Measurements from ENCODE around the gene FBXO17.
A peak's percentile ranks its signal among the peaks of the same experiment; 100 is the strongest.

The FBXO17 gene

GRCh38 chr19:38899447-38900201 is 75.9 kb downstream of the FBXO17 start, which contains the start of the genes NFKBIB and SIRT2:
Gene NFKBIB, plus strand, starts transcription at chr19:38899969. Its CDS starts 64 bp downstream, at chr19:38900033.
Gene SIRT2, minus strand, starts transcription at chr19:38899618. Its CDS starts 97 bp downstream, at chr19:38899521.
- peak; percentile 100 for DNase-seq (ENCODE audit: low read depth)
- TF ChIP-seq CTCF (IDR thresholded peaks at IDR 0.05; ENCODE audit: insufficient read depth, low read depth, low read length, missing control alignments): no peak
- H3K4me3 ChIP-seq (ENCODE audit: low read length): peak within 1 kb of the TSS; percentile 95

GRCh38 chr19:38898788-38899446 is 76.6 kb downstream of the FBXO17 start:
- peak overlapping the region; percentile 95 for H3K4me3 ChIP-seq (ENCODE audit: low read length)
- TF ChIP-seq CTCF (IDR thresholded peaks at IDR 0.05; ENCODE audit: insufficient read depth, low read depth, low read length, missing control alignments): no peak
- DNase-seq (ENCODE audit: low read depth): peak; percentile 19

- no peak for DNase-seq (ENCODE audit: low read depth)
- no peak for TF ChIP-seq CTCF (IDR thresholded peaks at IDR 0.05; ENCODE audit: insufficient read depth, low read depth, low read length, missing control alignments)
- no peak overlapping the region for H3K4me3 ChIP-seq (ENCODE audit: low read length)
Observed at GRCh38 chr19:38894968-38895367, 80.6 kb downstream of the FBXO17 start.

GRCh38 chr19:38893341-38893771 is 82.2 kb downstream of the FBXO17 start:
- no peak for TF ChIP-seq CTCF (IDR thresholded peaks at IDR 0.05; ENCODE audit: insufficient read depth, low read depth, low read length, missing control alignments)
- no peak overlapping the region for H3K4me3 ChIP-seq (ENCODE audit: low read length)
- DNase-seq (ENCODE audit: low read depth): no peak

GRCh38 chr19:38892841-38893240 is 82.7 kb downstream of the FBXO17 start:
- DNase-seq (ENCODE audit: low read depth): no peak
- H3K4me3 ChIP-seq (ENCODE audit: low read length): no peak overlapping the region
- TF ChIP-seq CTCF (IDR thresholded peaks at IDR 0.05; ENCODE audit: insufficient read depth, low read depth, low read length, missing control alignments): no peak

- no peak for DNase-seq (ENCODE audit: low read depth)
- H3K4me3 ChIP-seq (ENCODE audit: low read length): no peak overlapping the region
- no peak for TF ChIP-seq CTCF (IDR thresholded peaks at IDR 0.05; ENCODE audit: insufficient read depth, low read depth, low read length, missing control alignments)
Observed at GRCh38 chr19:38891771-38892170, 83.8 kb downstream of the FBXO17 start.

Data from epithelial cell of esophagus (primary cell).